Right atrium auricular region (tissue), 2 donors: Measurements from ENCODE around the gene BIRC6. TPM values are rescaled to one million over a fixed set of nuclear protein-coding genes. Genes with fewer than 3 reads are reported as not detected.
A peak's percentile ranks its signal among the peaks of the same experiment; 100 is the strongest.

Experiments
- DNase-seq: peaks from one replicate; pipeline ENCODE4 v3.0.0-alpha.2; 2019; ENCODE audit warnings: low spot score
- H3K27ac ChIP-seq, 2 donors: fragments of 200-600 bp; sonication (generic); 1 replicate in 1 of 2; 2 replicates in 1 of 2; pipeline ENCODE4 v1.5.1; 2016 to 2019
- H3K27me3 ChIP-seq, 2 donors: fragments of 200-600 bp; sonication (generic); one replicate each; pipeline versions ENCODE4 v1.5.1 to v1.6.0; 2017 to 2019
- H3K36me3 ChIP-seq: fragments of 200-600 bp; sonication (generic); one replicate; pipeline ENCODE4 v1.5.1; 2016
- H3K4me1 ChIP-seq, 2 donors: fragments of 200-600 bp; sonication (generic); one replicate each; pipeline versions ENCODE4 v1.5.1 to v1.6.0; 2017 to 2019
- H3K4me3 ChIP-seq, 2 donors: fragments of 200-600 bp; sonication (generic); 1 replicate in 1 of 2; 2 replicates in 1 of 2; pipeline ENCODE4 v1.5.1; 2017 to 2019; ENCODE audit warnings: mild to moderate bottlenecking in 1 of 2, moderate library complexity in 1 of 2
- H3K9me3 ChIP-seq, 2 donors: fragments of 200-600 bp; sonication (generic); one replicate each; pipeline ENCODE4 v1.5.1; 2019
- CTCF ChIP-seq, 2 donors: fragments of 200-600 bp; sonication (generic); IDR thresholded peaks; one replicate each; pipeline ENCODE4 v1.5.1; 2019; ENCODE audit warnings: antibody characterized with exemption in 2 of 2
- total RNA-seq, 2 donors: library from RNA; depleted of rRNA; stranded (reverse); fragments of >200 nt; gene quantifications; one replicate each; pipeline ENCODE4 v1.1.0, GENCODE V29; 2016

Gene BIRC6
- total RNA-seq, 2 donors from 2014 or later = 50.4 to 50.6 TPM

GRCh38 chr2:32641180-32641579 lies 284.4 kb downstream of the BIRC6 start:
- no peaks in the 10 kb centered on the region for H3K27me3 ChIP-seq
- H3K36me3 ChIP-seq = peaks cover 36% of the 10 kb centered on the region
- no peak for TF ChIP-seq CTCF (IDR thresholded peaks at IDR 0.05)
- no peaks in the 10 kb centered on the region for H3K9me3 ChIP-seq
- no peaks in the 10 kb centered on the region for H3K4me1 ChIP-seq
- no peak overlapping the region for H3K4me3 ChIP-seq
- no peak for DNase-seq
- H3K27ac ChIP-seq = no peak overlapping the region

GRCh38 chr2:32647180-32647651 lies 290.4 kb downstream of the BIRC6 start:
- peak overlapping the region; percentile 31 to 64 for H3K27ac ChIP-seq
- no peak for DNase-seq
- H3K36me3 ChIP-seq = peaks cover 36% of the 10 kb centered on the region

GRCh38 chr2:32652555-32653209 lies 295.9 kb downstream of the BIRC6 start:
- no peak overlapping the region for H3K4me3 ChIP-seq
- no peaks in the 10 kb centered on the region for H3K9me3 ChIP-seq
- H3K4me1 ChIP-seq = peaks cover 0 to under 1% of the 10 kb centered on the region in 2 donors
- H3K27me3 ChIP-seq = no peaks in the 10 kb centered on the region
- TF ChIP-seq CTCF (IDR thresholded peaks at IDR 0.05) = no peak
- DNase-seq = no peak
- H3K36me3 ChIP-seq = peaks cover 20% of the 10 kb centered on the region
- no peak overlapping the region for H3K27ac ChIP-seq

More at GRCh38 chr2:32647180-32647651, 290.4 kb downstream of the BIRC6 start:
- TF ChIP-seq CTCF (IDR thresholded peaks at IDR 0.05) = no peak
- H3K9me3 ChIP-seq = no peaks in the 10 kb centered on the region
- peaks cover 0 to 8% of the 10 kb centered on the region in 2 donors for H3K4me1 ChIP-seq
- H3K27me3 ChIP-seq = no peaks in the 10 kb centered on the region
- no peak overlapping the region for H3K4me3 ChIP-seq

GRCh38 chr2:32656069-32656468 lies 299.2 kb downstream of the BIRC6 start:
- Histone ChIP-seq H3K27me3 (no peaks in the 10 kb centered on the region), H3K9me3 (no peaks in the 10 kb centered on the region), H3K4me3 (no peak overlapping the region), H3K4me1 (no peaks in the 10 kb centered on the region), H3K27ac (no peak overlapping the region), H3K36me3 (peaks cover 10% of the 10 kb centered on the region)
- DNase-seq = no peak
- TF ChIP-seq CTCF (IDR thresholded peaks at IDR 0.05) = no peak

GRCh38 chr2:32663864-32664263 lies 307.0 kb downstream of the BIRC6 start:
- Histone ChIP-seq H3K9me3 (no peaks in the 10 kb centered on the region), H3K27me3 (no peaks in the 10 kb centered on the region)
- TF ChIP-seq CTCF (IDR thresholded peaks at IDR 0.05) = no peak

GRCh38 chr2:32666704-32667103 lies 309.9 kb downstream of the BIRC6 start:
- Histone ChIP-seq H3K4me3 (no peak overlapping the region), H3K9me3 (no peaks in the 10 kb centered on the region), H3K36me3 (no peaks in the 10 kb centered on the region), H3K27me3 (no peaks in the 10 kb centered on the region), H3K4me1 (no peaks in the 10 kb centered on the region), H3K27ac (no peak overlapping the region)
- DNase-seq = no peak
- no peak for TF ChIP-seq CTCF (IDR thresholded peaks at IDR 0.05)

More at GRCh38 chr2:32663864-32664263, 307.0 kb downstream of the BIRC6 start:
- Histone ChIP-seq H3K36me3 (no peaks in the 10 kb centered on the region), H3K4me3 (no peak overlapping the region), H3K4me1 (no peaks in the 10 kb centered on the region), H3K27ac (no peak overlapping the region)
- DNase-seq = no peak
